IMR-90 (cell line): ENCODE measurements around the gene OR51B4. TPM values are rescaled to one million over a fixed set of nuclear protein-coding genes. Genes with fewer than 3 reads are reported as not detected.

Source experiments
- ATAC-seq: fragments of 200-7000 bp; cut with Tn5 transposase; 2 replicates; pipeline ENCODE4 v1.9.1; 2020; ENCODE audit warnings: low read depth, mild to moderate bottlenecking, moderate library complexity
- BruUV-seq: library from RNA; stranded (reverse); fragments of 400-500 nt; replicated peaks from 2 replicates; lab custom pipeline; 2021; lab: Mats Ljungman, UMichigan
- CTCF ChIA-PET: fragments of 300-600 bp; formaldehyde crosslinking; extraction: SDS; loops from one replicate; lab custom pipeline; 2021; ENCODE audit warnings: antibody characterized with exemption; lab: Yijun Ruan, JAX
- POLR2A ChIA-PET: fragments of 300-600 bp; sonication (Branson Sonifier 250); formaldehyde crosslinking; loops from one replicate; lab custom pipeline; 2022; ENCODE audit warnings: antibody characterized with exemption; ENCODE audit not compliant: unreplicated experiment; lab: Charles Lee
- DNase-seq: peaks from one replicate; pipeline ENCODE4 v3.0.0; 2013
- H2AFZ ChIP-seq: replicated peaks from 2 replicates; pipeline ENCODE3; 2013; ENCODE audit warnings: low read length, mild to moderate bottlenecking; ENCODE audit not compliant: poor library complexity
- H2AK5ac ChIP-seq: 2 replicates; pipeline ENCODE4 v1.6.1; 2013; ENCODE audit warnings: low read depth, low read length, inconsistent platforms
- H2AK9ac ChIP-seq: replicated peaks from 2 replicates; pipeline ENCODE3; 2013; ENCODE audit warnings: mild to moderate bottlenecking, low read depth, low read length, moderate library complexity; ENCODE audit not compliant: poor library complexity
- H2BK120ac ChIP-seq: 2 replicates; pipeline ENCODE4 v1.6.1; 2013; ENCODE audit warnings: low read depth, low read length, inconsistent platforms
- H2BK15ac ChIP-seq: 3 replicates; pipeline ENCODE4 v1.6.1; 2013; ENCODE audit warnings: low read depth, low read length, inconsistent platforms
- H2BK20ac ChIP-seq: 2 replicates; pipeline ENCODE4 v1.6.1; 2013; ENCODE audit warnings: low read depth, mild to moderate bottlenecking, inconsistent platforms, low read length, moderate library complexity
- H2BK5ac ChIP-seq: 2 replicates; pipeline ENCODE4 v1.6.1; 2013; ENCODE audit warnings: mild to moderate bottlenecking, low read depth, low read length, inconsistent platforms; ENCODE audit not compliant: poor library complexity, severe bottlenecking
- H3K14ac ChIP-seq: replicated peaks from 2 replicates; pipeline ENCODE4 v1.6.1; 2013; ENCODE audit warnings: low read depth, low read length, inconsistent platforms
- H3K18ac ChIP-seq: 2 replicates; pipeline ENCODE4 v1.6.1; 2013; ENCODE audit warnings: low read depth, low read length, control low read depth
- H3K23ac ChIP-seq: 2 replicates; pipeline ENCODE4 v1.6.1; 2013; ENCODE audit warnings: low read depth, low read length, inconsistent platforms
- H3K27ac ChIP-seq: 2 replicates; pipeline ENCODE4 v1.5.1; 2013; ENCODE audit warnings: mild to moderate bottlenecking, control low read depth, low read length; ENCODE audit not compliant: insufficient read depth
- H3K27me3 ChIP-seq: 2 replicates; pipeline ENCODE4 v1.6.1; 2013; ENCODE audit warnings: low read length; ENCODE audit not compliant: control insufficient read depth, insufficient read depth
- H3K36me3 ChIP-seq: 2 replicates; pipeline ENCODE4 v1.6.1; 2013; ENCODE audit warnings: low read length, mixed read lengths; ENCODE audit not compliant: control insufficient read depth, insufficient read depth
- H3K4ac ChIP-seq: 2 replicates; pipeline ENCODE4 v1.6.1; 2013; ENCODE audit warnings: low read depth, low read length, inconsistent platforms
- H3K4me1 ChIP-seq: 2 replicates; pipeline ENCODE4 v1.6.1; 2013; ENCODE audit warnings: low read length, mixed read lengths; ENCODE audit not compliant: control insufficient read depth, insufficient read depth
- H3K4me2 ChIP-seq: 2 replicates; pipeline ENCODE4 v1.6.1; 2013; ENCODE audit warnings: low read depth, mild to moderate bottlenecking, control low read depth, low read length, moderate library complexity
- H3K4me3 ChIP-seq: 2 replicates; pipeline ENCODE4 v1.5.1; 2013; ENCODE audit warnings: low read depth, mild to moderate bottlenecking, control low read depth, low read length, moderate library complexity; ENCODE audit not compliant: insufficient read depth
- H3K56ac ChIP-seq: 2 replicates; pipeline ENCODE4 v1.6.1; 2013; ENCODE audit warnings: low read length, inconsistent platforms; ENCODE audit not compliant: insufficient read depth; ENCODE audit errors: extremely low read depth
- H3K79me1 ChIP-seq, 2 experiments: 2 replicates each; pipeline ENCODE4 v1.6.1; 2013; ENCODE audit warnings: low read length in 2 of 2, inconsistent platforms in 1 of 2, low read depth in 1 of 2
- H3K9ac ChIP-seq: 2 replicates; pipeline ENCODE4 v1.6.1; 2013; ENCODE audit warnings: low read depth, low read length, control low read depth
- H3K9me1 ChIP-seq: 2 replicates; pipeline ENCODE4 v1.6.1; 2013; ENCODE audit warnings: low read length, inconsistent platforms; ENCODE audit not compliant: insufficient read depth
- H3K9me3 ChIP-seq: 2 replicates; pipeline ENCODE4 v1.6.1; 2013; ENCODE audit warnings: low read length; ENCODE audit not compliant: control insufficient read depth, insufficient read depth
- H4K20me1 ChIP-seq: 2 replicates; pipeline ENCODE4 v1.6.1; 2013; ENCODE audit warnings: low read length, inconsistent platforms; ENCODE audit not compliant: insufficient read depth
- H4K5ac ChIP-seq: 2 replicates; pipeline ENCODE4 v1.6.1; 2013; ENCODE audit warnings: mild to moderate bottlenecking, low read depth, low read length, control low read depth
- H4K8ac ChIP-seq, 2 experiments: 2 replicates each; pipeline ENCODE4 v1.6.1; 2013; ENCODE audit warnings: low read depth in 2 of 2, low read length in 2 of 2, control low read depth in 1 of 2, inconsistent platforms in 1 of 2
- H4K91ac ChIP-seq: 2 replicates; pipeline ENCODE4 v1.6.1; 2013; ENCODE audit warnings: low read depth, low read length, inconsistent platforms; ENCODE audit not compliant: insufficient read depth
- RCOR1 ChIP-seq: IDR thresholded peaks from 2 replicates; pipeline ENCODE4 v1.6.1; 2012; ENCODE audit warnings: mild to moderate bottlenecking, low read length, improper control_type of control experiment; ENCODE audit not compliant: insufficient replicate concordance
- RFX5 ChIP-seq: IDR thresholded peaks from 2 replicates; pipeline ENCODE4 v1.8.0; 2012; ENCODE audit warnings: low read depth, mild to moderate bottlenecking, low read length, moderate library complexity
- WGBS, 2 experiments: methylation state at CpG; one replicate each; pipeline versions ENCODE4 v1.1.5 to v1.1.7; 2013; ENCODE audit warnings: missing lambda C conversion rate in 2 of 2; ENCODE audit not compliant: insufficient read length in 1 of 2; ENCODE audit errors: extremely low coverage in 2 of 2; 5-methylcytosine and 5-hydroxymethylcytosine counted together
- dilution Hi-C: fragments of 300-500 bp; cut with HindIII; formaldehyde crosslinking; loops from one replicate; pipeline ENCODE4 v1.14.3; 2018; ENCODE audit warnings: low sequenced_read_pairs; ENCODE audit not compliant: unreplicated experiment
- in situ Hi-C: fragments of 300-500 bp; cut with MboI; formaldehyde crosslinking; loops from 3 replicates; pipeline ENCODE4 v1.14.3; 2019; ENCODE audit warnings: low sequenced_read_pairs, inconsistent platforms, mixed read lengths
- intact Hi-C: fragments of 100-400 bp; cut with micrococcal nuclease; formaldehyde crosslinking; loops from 2 replicates; pipeline ENCODE4 v1.10.0; 2022
- polyA plus RNA-seq, 3 experiments: library from polyadenylated mRNA; depleted of rRNA; stranded (reverse); fragments of >200 nt; gene quantifications; 2 replicates each; pipeline ENCODE4 v1.2.3, GENCODE V29; 2012; ENCODE audit warnings: low replicate concordance in 1 of 3
- total RNA-seq: library from RNA; depleted of rRNA; stranded (reverse); fragments of >200 nt; gene quantifications from 2 replicates; pipeline ENCODE4 v1.2.3, GENCODE V29; 2012

OR51B4 gene
- total and polyA plus RNA-seq, 2 of the 4 experiments (the other 2 are of a cell fraction) = not detected

- Histone ChIP-seq H2BK120ac (peak overlapping the region; percentile 91), H4K5ac (peak overlapping the region; percentile 98), H3K56ac (no peak overlapping the region), H2AK5ac (peak overlapping the region; percentile 81), H4K20me1 (no peaks in the 10 kb centered on the region), H3K18ac (peak overlapping the region; percentile 99; the same call in 1 of the 2 replicates), H3K4ac (peak overlapping the region; percentile 83; the same call in 1 of the 2 replicates), H4K91ac (peak overlapping the region; percentile 92), H3K14ac (peak overlapping the region; percentile 68), H3K9me3 (no peaks in the 10 kb centered on the region), H3K79me1 (no peaks in the 10 kb centered on the region), H3K27ac (no peak overlapping the region), H4K8ac (peak overlapping the region; percentile 78 to 97; a peak in 3 of 4 replicates), H2BK5ac (peak overlapping the region; percentile 94), H3K4me2 (no peak overlapping the region), H2BK20ac (peak overlapping the region; percentile 94), H3K27me3 (no peaks in the 10 kb centered on the region), H3K36me3 (no peaks in the 10 kb centered on the region), H3K9ac (no peak overlapping the region), H3K23ac (0 out of 2 replicates have a peak overlapping the region, but pooled peaks have one; percentile 17), H3K4me3 (no peak overlapping the region), H3K4me1 (peaks cover 17% of the 10 kb centered on the region), H2BK15ac (peak overlapping the region; percentile 48), H2AFZ (no peak overlapping the region), H3K9me1 (peaks cover 7% of the 10 kb centered on the region; the same call in 1 of the 2 replicates), H2AK9ac (no peak overlapping the region)
- ATAC-seq (no peak), DNase-seq (no peak)
- WGBS, 2 experiments = no CpG with 5 or more reads among the region's 2 CpGs
- dilution Hi-C loops = no loop called here
- ChIA-PET CTCF (interaction anchor here (0.6 to 1.2 kb wide), 2 partner anchors 8 to 68 kb away, joined by 3 read pairs; no protein-coding TSS in a partner anchor), POLR2A (no interaction called here)
- no TSS peak for BruUV-seq
- intact Hi-C loops = no loop called here
- TF ChIP-seq RFX5 (no peak), RCOR1 (no peak)
- in situ Hi-C loops = loop anchor here (10.0 kb wide), 1 partner anchor 82 kb away; no protein-coding TSS in a partner anchor
Observed at GRCh38 chr11:5282628-5283027, 19.1 kb downstream of the OR51B4 start.
